Measurements from ENCODE around the gene DDX6.

GRCh38 chr11:118752654-118753053 lies 38.3 kb downstream of the DDX6 start:
- TF ChIP-seq CTCF (IDR thresholded peaks at IDR 0.05; ENCODE audit: control extremely low read depth in 1 of 3, insufficient read depth in 1 of 3, low read depth in 1 of 3, low read length in 3 of 3), result no peak
- no peak for TF ChIP-seq HDAC2 (IDR thresholded peaks at IDR 0.05; ENCODE audit: borderline replicate concordance in 1 of 2, low read depth in 2 of 2, low read length in 2 of 2)
- no peak for TF ChIP-seq GABPA (IDR thresholded peaks at IDR 0.05; ENCODE audit: borderline replicate concordance, insufficient read depth, low read length)
- no peak for TF ChIP-seq SP1 (IDR thresholded peaks at IDR 0.05; ENCODE audit: low read depth, low read length)
- TF ChIP-seq MAX (IDR thresholded peaks at IDR 0.05), result no peak
- no peak for TF ChIP-seq POLR2A (IDR thresholded peaks at IDR 0.05; ENCODE audit: control extremely low read depth in 1 of 2, low read depth in 2 of 2, low read length in 2 of 2)
- no peak for TF ChIP-seq POLR2AphosphoS5 (IDR thresholded peaks at IDR 0.05; ENCODE audit: low read depth, low read length)
- TF ChIP-seq ATF2 (IDR thresholded peaks at IDR 0.05; ENCODE audit: low read length), result no peak
- no peak for TF ChIP-seq KDM5A (IDR thresholded peaks at IDR 0.05; ENCODE audit: low read length)
- TF ChIP-seq EP300 (IDR thresholded peaks at IDR 0.05; ENCODE audit: borderline replicate concordance in 1 of 2, low read depth in 2 of 2, low read length in 2 of 2), result no peak
- TF ChIP-seq TAF1 (IDR thresholded peaks at IDR 0.05; ENCODE audit: low read depth, low read length), result no peak
- no peak for TF ChIP-seq EZH2 (IDR thresholded peaks at IDR 0.05; ENCODE audit: low read depth, low read length, severe bottlenecking)
